Stimulated activated CD4-positive, alpha-beta T cell treated with anti-CD3 and anti-CD28 coated beads, Interleukin-1b, Interleukin-23, amount 100 ng/mL, for 1 hour (primary cell): ENCODE results near the gene AP3M1.
"Not testable (repeated sequence)": the region's sequence is repeated elsewhere in the genome, so short reads cannot be mapped to it uniquely, and the experiment has no call there.

Experiments
- DNase-seq, 2 donors: peaks; one replicate each; pipeline ENCODE4 v3.0.0-alpha.2; 2020; ENCODE audit warnings: low read depth in 2 of 2

Gene AP3M1, protein sequence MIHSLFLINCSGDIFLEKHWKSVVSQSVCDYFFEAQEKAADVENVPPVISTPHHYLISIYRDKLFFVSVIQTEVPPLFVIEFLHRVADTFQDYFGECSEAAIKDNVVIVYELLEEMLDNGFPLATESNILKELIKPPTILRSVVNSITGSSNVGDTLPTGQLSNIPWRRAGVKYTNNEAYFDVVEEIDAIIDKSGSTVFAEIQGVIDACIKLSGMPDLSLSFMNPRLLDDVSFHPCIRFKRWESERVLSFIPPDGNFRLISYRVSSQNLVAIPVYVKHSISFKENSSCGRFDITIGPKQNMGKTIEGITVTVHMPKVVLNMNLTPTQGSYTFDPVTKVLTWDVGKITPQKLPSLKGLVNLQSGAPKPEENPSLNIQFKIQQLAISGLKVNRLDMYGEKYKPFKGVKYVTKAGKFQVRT

DNA sequence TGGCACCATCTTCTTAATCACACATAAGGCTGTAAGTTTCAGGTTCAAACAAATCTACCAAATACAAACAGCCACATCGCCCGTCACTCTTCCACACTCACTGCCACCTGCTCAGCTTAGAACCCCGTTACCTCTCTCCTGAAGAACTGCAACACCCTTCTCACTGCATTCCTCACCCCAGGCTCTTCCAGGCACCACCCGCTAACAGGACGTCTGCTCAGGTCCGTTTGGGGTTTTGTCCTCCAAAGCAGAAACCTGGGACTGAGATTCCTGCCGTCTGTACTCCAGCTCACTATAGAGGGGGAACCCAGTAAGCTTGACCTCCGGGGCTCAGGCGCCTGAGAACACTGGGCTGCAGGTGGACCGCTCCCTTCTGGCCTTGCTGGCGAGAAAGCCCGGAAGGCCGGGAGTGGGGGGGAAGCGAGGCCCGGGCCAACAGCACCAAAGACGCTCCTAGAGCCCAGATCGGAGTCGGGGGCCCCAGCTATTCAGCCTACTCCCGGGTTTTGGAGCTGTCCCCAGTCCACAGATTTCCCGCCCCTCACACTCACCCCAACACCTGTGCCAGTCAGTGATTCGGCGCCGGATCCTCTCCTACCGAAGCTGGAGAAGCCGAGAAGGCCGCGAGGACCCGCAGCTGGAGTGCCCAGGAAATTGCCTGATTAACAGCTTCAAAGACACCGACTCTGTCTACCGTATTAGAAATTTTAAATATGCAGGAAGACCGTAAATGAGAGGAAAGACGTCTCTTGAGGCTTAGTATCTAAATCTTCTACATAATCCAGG lies at the start of gene AP3M1:
TSS of gene AP3M1 (minus strand) at position 625 of the 786 bp plus-strand sequence. CDS start 12,449 bp downstream, outside the sequence.
- DNase-seq = peak; percentile 54 to 56

DNA sequence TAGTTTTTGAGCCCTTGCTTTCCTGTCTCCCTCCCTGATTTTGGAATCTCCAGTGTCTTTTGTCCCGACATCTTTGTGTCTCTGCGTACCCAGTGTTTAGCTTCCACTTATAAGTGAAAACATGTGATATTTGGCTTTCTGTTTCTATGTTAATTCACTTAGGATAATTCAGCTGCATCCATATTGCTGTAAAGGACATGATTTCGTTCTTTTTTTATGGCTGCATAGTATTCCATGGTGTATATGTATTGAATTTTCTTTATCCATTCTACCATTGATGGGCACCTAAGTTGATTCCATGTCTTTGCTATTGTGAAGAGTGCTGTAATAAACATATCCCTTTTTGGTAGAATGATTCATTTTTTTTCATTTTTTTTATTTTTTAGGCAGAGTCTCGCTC lies 48.7 kb upstream of the AP3M1 start:
- no peak for DNase-seq

DNA sequence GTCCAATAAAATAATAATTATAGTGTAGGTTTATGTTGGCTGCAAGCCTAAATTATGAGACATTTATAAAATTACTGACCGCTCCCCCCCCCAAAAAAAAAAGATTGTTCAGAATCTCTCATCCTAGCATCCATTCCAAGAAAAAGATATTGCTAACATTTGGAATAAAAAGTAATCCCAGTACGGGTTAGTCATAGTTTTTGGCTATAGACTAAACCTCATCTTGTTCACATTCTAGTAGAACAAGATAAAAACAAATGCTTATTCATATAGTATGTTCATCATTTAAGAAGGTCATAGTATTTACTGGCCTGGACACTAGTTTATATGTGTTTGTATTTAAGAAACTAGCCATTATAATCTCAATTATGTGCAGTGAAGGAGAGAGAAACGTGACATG lies 44.4 kb upstream of the AP3M1 start:
- no peak for DNase-seq

DNA sequence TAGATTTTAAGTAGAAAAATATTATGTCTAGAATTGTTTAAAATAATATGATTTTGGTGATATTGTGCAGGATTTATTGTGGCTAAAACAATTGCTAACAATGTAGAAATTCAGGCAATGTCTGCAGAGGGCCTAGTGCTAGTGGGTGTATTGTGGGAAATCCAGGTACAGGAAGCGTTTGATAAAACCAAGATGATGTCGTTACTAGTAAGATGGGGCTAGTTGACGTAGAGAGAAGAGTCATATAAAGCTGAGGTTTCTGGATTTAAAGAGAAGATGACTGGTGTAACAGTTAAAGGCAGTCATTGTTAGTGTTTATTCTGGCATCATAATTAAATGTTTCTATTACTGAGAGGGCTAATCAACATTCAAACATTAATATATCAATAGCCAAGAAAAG lies 43.9 kb upstream of the AP3M1 start:
- no peak for DNase-seq

DNA sequence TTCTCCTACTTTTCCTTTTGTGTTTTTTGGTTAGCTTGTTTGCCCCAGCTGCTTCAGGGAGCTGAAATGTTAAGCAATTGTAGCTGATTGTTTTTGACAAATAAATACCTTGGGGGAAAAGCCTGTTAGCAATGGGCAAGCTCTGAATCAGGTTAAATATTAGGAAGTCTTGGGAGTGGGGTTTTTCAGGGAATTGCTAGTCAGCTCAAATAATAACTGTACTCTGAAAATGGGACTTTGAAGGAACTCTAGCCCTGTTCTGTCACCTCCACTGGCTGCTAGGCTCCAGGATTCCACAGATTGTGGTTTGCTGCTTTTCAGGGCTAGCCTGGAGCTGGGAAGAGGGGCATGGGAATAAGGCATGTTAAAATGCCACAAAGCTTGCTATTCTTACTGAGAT lies 39.9 kb upstream of the AP3M1 start:
- no peak for DNase-seq

DNA sequence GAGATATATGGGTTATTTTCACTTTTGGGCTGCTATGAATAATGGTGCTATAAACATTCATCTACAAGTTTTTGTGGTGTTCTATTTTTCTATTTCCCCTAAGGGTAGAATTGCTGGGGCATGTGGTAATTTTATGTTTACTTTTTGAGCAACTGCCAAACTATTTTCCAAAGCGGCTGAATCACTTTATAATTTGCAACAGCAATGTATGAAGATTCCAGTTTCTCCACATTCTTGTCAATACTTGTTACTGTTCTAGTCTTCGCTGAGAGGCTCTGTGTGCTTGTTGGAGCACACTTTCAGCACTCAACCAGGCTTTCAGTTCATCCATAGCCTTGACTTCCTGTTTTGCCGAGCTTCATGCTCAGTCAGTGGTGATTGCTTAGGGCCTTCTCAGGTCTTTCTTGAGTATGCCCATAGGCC lies 39.4 kb upstream of the AP3M1 start:
- no peak for DNase-seq

DNA sequence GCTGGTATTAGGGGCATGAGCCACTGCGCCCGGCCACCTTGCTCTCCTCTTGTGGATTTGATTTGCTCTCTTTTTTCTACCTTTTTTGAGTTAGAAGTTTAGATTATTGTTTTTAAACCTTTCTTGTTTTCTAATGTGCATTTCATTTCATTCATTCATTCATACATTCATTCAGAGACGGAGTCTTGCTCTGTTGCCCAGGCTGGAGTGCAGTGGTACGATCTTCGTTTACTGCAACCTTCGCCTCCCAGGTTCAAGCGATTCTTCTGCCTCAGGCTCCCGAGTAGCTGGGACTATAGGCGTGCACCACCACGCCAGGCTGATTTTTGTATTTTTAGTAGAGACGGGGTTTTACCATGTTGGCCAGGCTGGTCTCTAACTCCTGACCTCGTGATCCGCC lies 38.0 kb upstream of the AP3M1 start:
- DNase-seq = not testable (repeated sequence)

DNA sequence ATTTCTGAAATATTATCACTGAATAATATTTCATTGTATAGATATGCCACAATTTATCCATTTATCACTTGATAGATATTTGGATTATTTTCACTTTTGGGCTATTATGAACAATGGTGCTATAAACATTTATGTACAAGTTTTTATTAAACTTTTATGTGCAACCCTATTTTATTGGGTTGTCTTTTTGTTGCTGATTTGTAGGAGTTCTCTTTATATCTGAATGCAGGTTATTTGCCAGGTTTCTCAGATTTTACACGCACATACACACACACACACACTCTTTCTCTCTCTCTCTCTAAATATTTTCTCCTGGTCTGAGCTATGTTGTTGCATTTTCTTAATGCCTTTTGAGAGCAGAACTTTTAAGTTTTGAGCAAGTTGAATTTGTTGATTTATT lies 36.6 kb upstream of the AP3M1 start:
- DNase-seq = no peak

DNA sequence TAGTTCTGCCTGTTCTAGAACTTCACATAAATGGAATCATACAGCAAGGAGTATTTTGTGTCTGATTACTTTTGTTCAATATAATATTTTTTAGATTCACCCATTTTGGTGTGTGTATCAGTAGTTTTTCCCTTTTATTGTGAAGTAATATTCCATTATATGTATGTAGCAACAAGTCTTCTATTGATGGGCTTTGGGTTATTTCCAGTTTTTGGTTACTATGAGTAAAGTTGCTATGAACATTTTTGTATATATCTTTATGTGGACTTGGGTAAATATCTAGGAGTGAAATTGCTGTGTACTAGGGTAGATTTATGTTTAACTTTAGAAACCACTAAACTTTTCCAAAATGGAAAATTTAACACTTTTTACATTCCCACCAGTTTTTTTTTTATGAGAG lies 36.0 kb upstream of the AP3M1 start:
- no peak for DNase-seq

DNA sequence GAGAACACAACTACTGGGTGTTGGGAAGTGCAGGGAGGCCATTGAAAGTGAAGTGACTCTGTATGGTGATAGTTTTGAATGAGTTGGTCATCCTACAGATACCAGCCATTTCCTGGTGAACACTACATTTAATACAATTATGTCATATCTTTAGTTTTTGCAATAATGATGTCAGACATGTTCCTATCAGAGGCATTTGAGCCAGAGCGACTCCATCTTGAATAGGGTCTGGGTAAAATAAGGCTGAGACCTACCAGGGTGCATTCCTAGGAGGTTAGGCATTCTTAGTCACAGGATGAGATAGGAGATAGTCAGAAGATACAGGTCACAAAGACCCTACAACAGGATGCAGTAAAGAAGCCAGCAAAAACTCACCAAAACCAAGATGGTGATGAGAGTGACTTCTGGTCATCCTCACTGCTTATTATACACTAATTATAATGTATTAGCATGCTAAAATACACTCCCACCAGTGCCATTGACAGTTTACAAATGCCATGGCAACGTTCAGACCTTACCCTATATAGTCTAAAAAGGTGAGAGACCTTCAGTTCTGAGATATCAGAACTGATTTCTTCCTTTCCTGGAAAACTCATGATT lies 28.6 kb upstream of the AP3M1 start:
- DNase-seq = no peak

DNA sequence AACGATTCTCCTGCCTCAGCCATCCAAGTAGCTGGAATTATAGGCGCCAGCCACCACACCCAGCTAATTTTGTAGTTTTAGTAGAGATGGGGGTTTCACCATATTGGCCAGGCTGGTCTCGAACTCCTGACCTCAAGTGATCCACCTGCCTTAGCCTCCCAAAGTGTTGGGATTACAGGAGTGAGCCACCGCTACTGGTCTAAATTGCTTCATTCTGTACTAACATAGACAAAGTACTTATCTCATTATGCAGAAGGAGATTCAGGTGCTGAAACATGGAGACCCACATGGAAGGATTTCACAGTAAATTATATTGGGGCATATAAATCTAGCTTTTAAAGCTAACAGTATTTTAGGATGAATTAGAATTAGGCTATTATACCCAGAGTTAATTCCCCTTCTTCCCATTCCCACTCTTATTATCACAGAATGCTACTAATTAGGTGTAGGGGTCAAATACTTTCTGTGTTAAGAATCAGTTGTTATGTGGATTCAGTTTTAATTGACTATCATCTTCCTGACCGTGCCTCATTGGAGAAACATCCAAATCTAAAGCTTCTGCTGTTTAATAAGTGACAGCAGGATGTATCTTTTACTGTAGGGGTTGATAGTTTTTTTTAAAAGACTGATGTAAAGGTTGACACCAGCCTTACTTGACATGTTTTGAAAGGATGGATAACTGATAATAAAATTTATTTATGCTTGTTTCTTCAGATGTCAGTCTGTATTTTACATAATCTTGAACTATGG lies 27.6 kb upstream of the AP3M1 start:
- DNase-seq = no peak

DNA sequence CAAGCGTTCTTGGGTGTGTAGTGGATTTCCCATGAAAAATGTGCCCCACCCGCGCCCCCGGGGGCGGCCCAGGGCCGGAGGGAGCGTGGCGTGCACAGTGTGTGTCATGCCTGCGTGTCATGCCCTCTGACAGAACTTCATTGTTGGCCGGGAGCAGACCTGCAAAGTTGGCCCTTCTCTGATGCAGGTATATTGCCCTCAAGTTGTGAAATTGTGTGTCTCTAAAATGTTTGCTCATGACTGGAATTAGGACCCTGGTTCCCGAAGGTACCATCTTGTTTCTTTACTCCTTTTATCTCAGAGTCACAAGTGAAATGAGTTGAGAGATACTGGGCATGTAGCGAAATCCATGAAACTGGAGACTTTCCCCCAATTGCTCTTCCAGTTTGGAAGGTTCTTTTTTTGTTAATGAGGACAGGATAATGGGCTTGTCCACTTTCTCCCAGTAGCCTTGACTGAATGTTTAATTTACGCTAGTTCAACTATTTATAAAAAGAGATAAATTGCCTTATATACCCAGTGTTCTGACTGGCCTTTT lies 26.6 kb upstream of the AP3M1 start:
- DNase-seq = peak in 1 of 2 donors; percentile 16

DNA sequence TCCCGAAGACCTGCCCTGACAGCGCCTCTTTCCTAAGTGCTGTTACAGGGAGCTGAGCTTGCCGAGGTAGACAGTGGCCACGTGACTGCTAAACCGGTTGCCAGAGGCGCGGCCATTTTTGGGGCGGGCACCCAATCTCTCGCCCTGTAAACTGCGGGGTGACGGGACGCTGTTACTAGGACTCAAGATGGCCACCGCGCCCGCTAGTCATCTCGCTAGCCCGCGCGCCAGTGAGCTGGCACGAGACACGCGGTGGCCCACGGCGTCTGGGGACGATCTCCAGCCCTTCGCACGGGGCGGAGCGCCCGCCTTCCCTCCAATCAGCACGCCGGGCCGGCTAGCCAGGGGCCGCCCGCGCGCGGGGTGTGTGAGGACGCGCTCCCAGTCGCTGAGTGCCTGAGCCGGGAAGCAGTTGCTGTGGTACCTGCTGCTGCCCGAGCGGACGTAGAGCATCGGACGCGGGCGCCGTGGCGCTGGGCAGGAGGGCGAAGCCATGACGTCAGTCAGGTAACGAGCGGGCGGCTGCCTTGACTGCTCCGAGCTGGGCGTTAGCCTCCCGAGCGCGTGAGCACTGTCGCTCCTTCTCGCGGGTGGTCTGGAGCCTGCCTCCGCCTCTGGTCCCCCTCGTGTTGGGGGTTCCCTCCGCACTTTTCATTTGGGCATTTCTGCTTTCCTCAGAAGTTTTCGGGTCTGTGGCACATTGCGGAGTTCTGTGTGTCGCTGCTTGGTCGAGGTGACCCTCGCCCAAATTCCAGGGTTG lies 25.9 kb upstream of the AP3M1 start:
- DNase-seq = peak; percentile 86 to 87

DNA sequence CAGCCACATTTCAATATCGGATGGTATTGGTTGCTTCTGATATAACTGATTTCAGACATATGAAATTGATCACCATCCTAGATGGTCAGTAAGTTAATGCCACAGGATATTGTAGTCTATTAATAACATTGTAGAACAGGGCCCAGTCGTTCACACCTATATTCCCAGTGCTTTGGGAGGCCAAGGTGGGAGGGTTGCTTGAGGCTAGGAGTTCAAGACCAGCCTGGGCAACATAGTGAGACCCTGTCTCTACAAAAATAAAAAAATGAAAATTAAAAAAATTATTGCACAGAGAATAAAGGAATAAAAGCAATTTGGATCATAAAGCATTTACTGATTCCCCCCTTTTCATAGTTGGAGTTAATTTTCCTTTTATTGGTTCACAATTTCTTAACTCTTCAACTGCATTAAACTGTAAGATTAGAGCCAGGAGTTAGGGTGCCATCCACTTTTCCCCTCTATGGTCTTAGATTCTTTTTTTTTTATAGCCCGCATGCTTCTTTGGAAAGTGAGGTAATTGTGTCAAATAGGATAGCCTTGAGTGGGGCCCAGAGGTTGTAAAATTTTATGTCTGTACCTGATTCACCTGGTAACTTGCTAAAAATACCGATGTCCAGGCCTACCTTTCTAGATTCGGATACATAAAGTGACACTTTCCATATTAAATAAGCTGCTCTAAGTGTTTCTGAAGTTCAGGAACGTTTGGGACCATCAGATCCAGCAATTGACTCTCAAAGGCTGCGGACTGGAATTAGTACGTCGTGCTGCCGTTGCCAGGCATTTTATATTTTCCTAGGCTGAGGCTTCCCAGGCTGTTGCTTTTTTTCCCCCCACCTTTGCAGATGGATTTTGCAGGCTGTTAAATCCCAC lies 25.1 kb upstream of the AP3M1 start:
- no peak for DNase-seq

DNA sequence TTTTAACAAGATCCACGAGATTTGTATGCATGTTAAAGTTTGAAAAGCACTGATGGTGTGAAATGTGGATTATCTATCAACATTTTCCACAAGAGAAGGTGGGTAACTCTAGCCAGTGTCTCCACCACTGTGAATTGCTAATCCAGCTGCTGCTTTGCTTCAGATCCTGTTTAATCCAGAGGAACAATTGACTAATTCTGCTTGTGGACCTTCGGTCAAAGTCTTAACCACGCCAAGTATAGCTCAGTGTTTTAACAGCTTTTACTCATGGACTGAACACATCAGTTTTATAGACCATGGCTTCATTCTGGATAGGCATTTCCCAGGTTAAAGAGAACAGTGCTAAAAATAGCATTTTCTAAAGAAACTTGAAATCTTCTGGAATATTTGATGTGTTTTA lies 23.9 kb upstream of the AP3M1 start:
- no peak for DNase-seq

DNA sequence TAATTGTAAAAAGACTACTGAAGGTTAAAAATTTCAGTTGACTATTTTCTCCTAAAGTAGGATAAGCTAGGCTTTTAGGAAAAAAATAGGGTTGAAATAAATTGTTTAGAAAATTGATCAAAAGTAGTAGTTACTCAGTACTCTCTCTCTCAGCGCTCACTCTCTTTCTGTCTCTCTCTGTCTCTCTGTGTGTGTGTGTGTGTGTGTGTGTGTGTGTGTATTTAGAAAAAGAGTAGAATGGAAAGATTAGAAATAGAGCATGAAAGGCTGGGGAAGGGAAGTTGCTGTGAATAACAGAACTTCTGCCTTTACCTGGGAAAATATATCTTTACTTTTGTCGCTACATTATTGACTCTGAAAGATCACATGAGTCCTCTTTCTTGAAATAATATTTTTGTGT lies 21.0 kb upstream of the AP3M1 start:
- no peak for DNase-seq

DNA sequence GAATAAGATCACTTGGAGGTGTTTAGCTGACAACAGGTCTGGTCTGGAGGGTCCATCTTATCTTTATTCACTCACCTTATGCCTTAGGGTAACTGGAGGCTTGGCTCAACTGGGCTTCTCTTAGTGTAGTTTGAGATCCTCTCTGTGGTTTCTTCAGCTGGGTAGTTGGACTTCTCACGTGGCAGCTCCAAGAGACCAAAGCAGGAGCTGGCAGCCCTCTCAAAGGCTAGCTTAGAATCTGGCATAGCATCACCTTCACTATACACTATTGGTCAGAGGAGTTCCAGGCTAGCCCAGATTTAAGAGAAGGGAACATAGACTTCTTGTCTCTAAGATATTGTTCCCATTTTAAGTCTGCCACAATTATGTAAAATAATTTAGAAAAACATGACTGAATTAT lies 16.8 kb upstream of the AP3M1 start:
- no peak for DNase-seq

DNA sequence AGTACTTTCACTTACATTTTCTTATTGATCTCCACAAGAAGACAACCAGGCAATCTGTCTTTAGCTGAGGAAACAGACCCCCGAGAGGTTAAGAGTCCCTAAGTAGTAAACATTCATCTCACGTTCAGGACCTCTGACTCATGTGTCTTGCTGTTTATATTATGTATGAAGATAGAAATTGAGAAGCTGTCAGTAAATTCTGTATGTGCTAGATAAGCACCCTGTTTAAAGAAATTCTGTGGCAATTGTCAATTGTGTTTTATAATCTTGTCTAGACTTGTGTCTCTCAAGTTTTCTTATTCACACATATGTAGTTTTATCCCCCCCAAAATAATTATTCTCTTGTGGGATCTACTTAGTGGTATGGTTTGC lies 14.9 kb upstream of the AP3M1 start:
- no peak for DNase-seq

DNA sequence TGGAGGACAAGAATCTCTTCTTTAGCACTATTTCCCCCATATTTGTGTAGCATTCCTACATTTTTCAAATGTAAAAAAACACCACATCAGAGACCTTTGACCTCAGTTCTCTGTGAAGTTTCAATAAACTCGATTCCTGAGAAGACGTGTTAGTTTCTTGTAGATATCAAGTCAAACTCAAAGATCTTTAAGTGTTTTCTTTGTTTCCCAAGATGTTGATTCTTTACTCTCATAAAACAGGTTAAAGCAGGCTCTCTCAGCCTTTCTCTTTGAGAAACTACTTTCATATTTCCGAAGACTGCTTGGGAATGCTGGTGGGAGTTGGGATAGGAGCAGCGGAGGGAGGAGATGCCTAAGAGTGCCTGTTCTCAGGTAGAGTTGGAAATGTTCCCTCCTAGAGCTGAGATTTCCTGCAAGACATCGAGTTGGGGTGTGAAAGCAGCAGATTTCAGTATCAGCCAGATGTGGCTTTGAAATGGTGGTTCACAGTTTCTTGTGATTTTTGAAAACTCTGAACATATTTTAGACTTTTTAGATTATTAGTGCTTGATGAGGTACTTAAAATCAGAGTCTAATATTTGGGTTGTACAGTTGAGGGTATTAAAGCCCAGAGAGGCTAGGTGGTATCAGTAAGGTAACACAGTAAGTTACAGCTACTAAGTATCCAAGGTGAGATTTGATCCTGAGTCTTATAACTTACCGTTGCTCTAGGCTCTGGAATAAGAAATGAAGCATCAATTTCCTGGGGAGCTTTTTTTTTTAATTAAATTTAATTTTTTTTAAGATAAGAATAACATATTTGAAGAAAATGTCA lies 14.3 kb upstream of the AP3M1 start:
- no peak for DNase-seq
